SJSA1 (cell line): ENCODE results near the gene ADIG. TPM values are rescaled to one million over a fixed set of nuclear protein-coding genes. Genes with fewer than 3 reads are reported as not detected.

Experiments used
- DNase-seq, 2 experiments: peaks; one replicate each; pipeline ENCODE4 v3.0.0-alpha.2; 2015 to 2020; ENCODE audit warnings: low spot score in 2 of 2, low read depth in 1 of 2
- H3K27ac ChIP-seq: fragments of 250-450 bp; sonication (Bioruptor Pico); 2 replicates; pipeline ENCODE4 v1.5.1; 2020; ENCODE audit warnings: mild to moderate bottlenecking, moderate library complexity
- H3K27me3 ChIP-seq: fragments of 250-450 bp; sonication (Bioruptor Pico); replicated peaks from 2 replicates; pipeline ENCODE4 v1.5.1; 2020; ENCODE audit warnings: mild to moderate bottlenecking, moderate library complexity
- H3K36me3 ChIP-seq: fragments of 250-450 bp; sonication (Bioruptor Pico); 2 replicates; pipeline ENCODE4 v1.5.1; 2020; ENCODE audit warnings: mild to moderate bottlenecking
- H3K4me1 ChIP-seq: fragments of 250-450 bp; sonication (Bioruptor Pico); replicated peaks from 2 replicates; pipeline ENCODE4 v1.6.1; 2021; ENCODE audit warnings: mild to moderate bottlenecking
- H3K4me3 ChIP-seq: fragments of 250-450 bp; sonication (Bioruptor Pico); 2 replicates; pipeline ENCODE4 v1.5.1; 2020; ENCODE audit warnings: mild to moderate bottlenecking
- H3K9me3 ChIP-seq: fragments of 250-450 bp; sonication (Bioruptor Pico); replicated peaks from 2 replicates; pipeline ENCODE4 v1.5.1; 2020; ENCODE audit warnings: mild to moderate bottlenecking
- total RNA-seq: library from RNA; depleted of rRNA; stranded (reverse); fragments of >200 nt; shearing (Covaris generic); gene quantifications from 2 replicates; pipeline ENCODE4 v1.2.3, GENCODE V29; 2014; rRNA removed

Gene ADIG
- total RNA-seq, result not detected in 2 replicates

GRCh38 chr20:38581013-38581412 lies at the start of gene ADIG:
ADIG (plus strand) TSS chr20:38581197; CDS start chr20:38581251, 54 bp downstream.
- H3K9me3 ChIP-seq, result no peaks in the 10 kb centered on the region
- H3K27ac ChIP-seq, result no peak within 1 kb of the TSS
- H3K4me1 ChIP-seq, result no peaks in the 10 kb centered on the region
- H3K27me3 ChIP-seq, result no peaks in the 10 kb centered on the region; the same call in 1 of the 2 replicates
- DNase-seq, result no peak
- H3K36me3 ChIP-seq, result peaks cover 2% of the 10 kb centered on the region; the same call in 1 of the 2 replicates
- no peak within 1 kb of the TSS for H3K4me3 ChIP-seq

- H3K4me1 ChIP-seq, result no peaks in the 10 kb centered on the region
- H3K27ac ChIP-seq, result no peak overlapping the region
- no peak overlapping the region for H3K4me3 ChIP-seq
- H3K27me3 ChIP-seq, result no peaks in the 10 kb centered on the region
- no peak for DNase-seq
- H3K9me3 ChIP-seq, result no peaks in the 10 kb centered on the region
- H3K36me3 ChIP-seq, result peaks cover 74% of the 10 kb centered on the region
Measured at GRCh38 chr20:38534756-38535155, 46.2 kb upstream of the ADIG start.

- H3K4me1 ChIP-seq, result no peaks in the 10 kb centered on the region
- H3K4me3 ChIP-seq, result no peak overlapping the region
- H3K27ac ChIP-seq, result no peak overlapping the region
- no peaks in the 10 kb centered on the region for H3K27me3 ChIP-seq
- H3K9me3 ChIP-seq, result no peaks in the 10 kb centered on the region
- peaks cover 81% of the 10 kb centered on the region for H3K36me3 ChIP-seq
- no peak for DNase-seq
Measured at GRCh38 chr20:38536310-38536709, 44.7 kb upstream of the ADIG start.

- no peak for DNase-seq
- H3K27ac ChIP-seq, result no peak overlapping the region
- no peaks in the 10 kb centered on the region for H3K9me3 ChIP-seq
- no peaks in the 10 kb centered on the region for H3K27me3 ChIP-seq
- no peaks in the 10 kb centered on the region for H3K4me1 ChIP-seq
- H3K36me3 ChIP-seq, result peaks cover 83% of the 10 kb centered on the region
- H3K4me3 ChIP-seq, result no peak overlapping the region
Measured at GRCh38 chr20:38537176-38537575, 43.8 kb upstream of the ADIG start.

- Histone ChIP-seq H3K36me3 (peaks cover 85% of the 10 kb centered on the region), H3K4me1 (no peaks in the 10 kb centered on the region), H3K9me3 (no peaks in the 10 kb centered on the region)
Measured at GRCh38 chr20:38538789-38539188, 42.2 kb upstream of the ADIG start.

GRCh38 chr20:38543014-38543906 lies 37.7 kb upstream of the ADIG start:
- Histone ChIP-seq H3K36me3 (peaks cover 95% of the 10 kb centered on the region), H3K9me3 (no peaks in the 10 kb centered on the region), H3K27me3 (no peaks in the 10 kb centered on the region), H3K4me1 (no peaks in the 10 kb centered on the region), H3K27ac (no peak overlapping the region), H3K4me3 (no peak overlapping the region)
- DNase-seq, result no peak

More at GRCh38 chr20:38538789-38539188, 42.2 kb upstream of the ADIG start:
- no peaks in the 10 kb centered on the region for H3K27me3 ChIP-seq
- no peak overlapping the region for H3K27ac ChIP-seq
- no peak overlapping the region for H3K4me3 ChIP-seq
- no peak for DNase-seq

- peaks cover 87% of the 10 kb centered on the region for H3K36me3 ChIP-seq
- no peaks in the 10 kb centered on the region for H3K9me3 ChIP-seq
- H3K4me3 ChIP-seq, result no peak overlapping the region
- no peaks in the 10 kb centered on the region for H3K27me3 ChIP-seq
- DNase-seq, result no peak
- no peak overlapping the region for H3K27ac ChIP-seq
- no peaks in the 10 kb centered on the region for H3K4me1 ChIP-seq
Measured at GRCh38 chr20:38545771-38546170, 35.2 kb upstream of the ADIG start.

- H3K27ac ChIP-seq, result no peak overlapping the region
- H3K4me3 ChIP-seq, result no peak overlapping the region
- no peak for DNase-seq
- no peaks in the 10 kb centered on the region for H3K9me3 ChIP-seq
- H3K4me1 ChIP-seq, result no peaks in the 10 kb centered on the region
- no peaks in the 10 kb centered on the region for H3K27me3 ChIP-seq
- H3K36me3 ChIP-seq, result peaks cover 87% of the 10 kb centered on the region
Measured at GRCh38 chr20:38547288-38548085, 33.5 kb upstream of the ADIG start.

- Histone ChIP-seq H3K4me1 (no peaks in the 10 kb centered on the region), H3K27ac (no peak overlapping the region), H3K36me3 (peaks cover 86% of the 10 kb centered on the region), H3K9me3 (no peaks in the 10 kb centered on the region), H3K4me3 (no peak overlapping the region), H3K27me3 (no peaks in the 10 kb centered on the region)
- DNase-seq, result no peak
Measured at GRCh38 chr20:38548356-38549083, 32.5 kb upstream of the ADIG start.

GRCh38 chr20:38550274-38550673 lies 30.7 kb upstream of the ADIG start:
- DNase-seq, result no peak
- Histone ChIP-seq H3K27me3 (no peaks in the 10 kb centered on the region), H3K36me3 (peaks cover 81% of the 10 kb centered on the region)

GRCh38 chr20:38551056-38551626 lies 29.9 kb upstream of the ADIG start:
- Histone ChIP-seq H3K9me3 (no peaks in the 10 kb centered on the region), H3K27me3 (no peaks in the 10 kb centered on the region), H3K27ac (no peak overlapping the region), H3K4me3 (no peak overlapping the region), H3K36me3 (peaks cover 80% of the 10 kb centered on the region), H3K4me1 (no peaks in the 10 kb centered on the region)
- no peak for DNase-seq

More at GRCh38 chr20:38550274-38550673, 30.7 kb upstream of the ADIG start:
- H3K27ac ChIP-seq, result no peak overlapping the region
- no peak overlapping the region for H3K4me3 ChIP-seq
- H3K4me1 ChIP-seq, result no peaks in the 10 kb centered on the region
- H3K9me3 ChIP-seq, result no peaks in the 10 kb centered on the region

- Histone ChIP-seq H3K36me3 (peaks cover 82% of the 10 kb centered on the region), H3K9me3 (no peaks in the 10 kb centered on the region), H3K4me3 (no peak overlapping the region), H3K4me1 (no peaks in the 10 kb centered on the region), H3K27me3 (no peaks in the 10 kb centered on the region), H3K27ac (no peak overlapping the region)
- DNase-seq, result no peak
Measured at GRCh38 chr20:38554986-38555385, 26.0 kb upstream of the ADIG start.

GRCh38 chr20:38555395-38555794 lies 25.6 kb upstream of the ADIG start:
- Histone ChIP-seq H3K36me3 (peaks cover 82% of the 10 kb centered on the region), H3K4me3 (no peak overlapping the region)
- no peak for DNase-seq

More at GRCh38 chr20:38555395-38555794, 25.6 kb upstream of the ADIG start:
- H3K27me3 ChIP-seq, result no peaks in the 10 kb centered on the region
- H3K4me1 ChIP-seq, result no peaks in the 10 kb centered on the region
- H3K27ac ChIP-seq, result no peak overlapping the region
- H3K9me3 ChIP-seq, result no peaks in the 10 kb centered on the region
